Activated CD8-positive, alpha-beta memory T cell treated with anti-CD3 and anti-CD28 coated beads for 48 hours (primary cell): Measurements from ENCODE around the gene EPHB1.
A peak's percentile ranks its signal among the peaks of the same experiment; 100 is the strongest.

Experiments
- DNase-seq, 3 experiments: peaks; one replicate each; pipeline ENCODE4 v3.0.0-alpha.2; 2020; ENCODE audit warnings: low read depth in 2 of 3, low spot score in 2 of 3

EPHB1 gene

GRCh38 chr3:134794950-134795745 is at the start of gene EPHB1:
Gene EPHB1 (plus strand): TSS chr3:134795260.
- peak; percentile 32 to 64 (median 36) for DNase-seq

GRCh38 chr3:134748698-134749097 is 46.4 kb upstream of the EPHB1 start:
- no peak for DNase-seq

GRCh38 chr3:134749174-134749573 is 45.9 kb upstream of the EPHB1 start:
- no peak for DNase-seq

GRCh38 chr3:134749802-134750553 is 45.1 kb upstream of the EPHB1 start:
- no peak for DNase-seq

GRCh38 chr3:134751831-134752230 is 43.2 kb upstream of the EPHB1 start:
- DNase-seq, result no peak

- no peak for DNase-seq
Measured at GRCh38 chr3:134752761-134753461, 42.1 kb upstream of the EPHB1 start.

GRCh38 chr3:134753999-134754742 is 40.9 kb upstream of the EPHB1 start:
- DNase-seq, result no peak

- DNase-seq, result no peak
Measured at GRCh38 chr3:134754768-134755559, 40.1 kb upstream of the EPHB1 start.

- no peak for DNase-seq
Measured at GRCh38 chr3:134755821-134756220, 39.2 kb upstream of the EPHB1 start.

GRCh38 chr3:134757549-134758069 is 37.5 kb upstream of the EPHB1 start:
- no peak for DNase-seq

GRCh38 chr3:134761213-134761612 is 33.8 kb upstream of the EPHB1 start:
- no peak for DNase-seq

GRCh38 chr3:134762016-134762415 is 33.0 kb upstream of the EPHB1 start:
- no peak for DNase-seq

GRCh38 chr3:134765468-134765867 is 29.6 kb upstream of the EPHB1 start:
- no peak for DNase-seq

- DNase-seq, result no peak
Measured at GRCh38 chr3:134766290-134766689, 28.8 kb upstream of the EPHB1 start.

GRCh38 chr3:134768116-134768515 is 26.9 kb upstream of the EPHB1 start:
- no peak for DNase-seq

- DNase-seq, result no peak
Measured at GRCh38 chr3:134768837-134769236, 26.2 kb upstream of the EPHB1 start.

GRCh38 chr3:134769287-134769868 is 25.7 kb upstream of the EPHB1 start:
- DNase-seq, result no peak

- no peak for DNase-seq
Measured at GRCh38 chr3:134772011-134772410, 23.0 kb upstream of the EPHB1 start.

- no peak for DNase-seq
Measured at GRCh38 chr3:134772591-134772990, 22.5 kb upstream of the EPHB1 start.

- no peak for DNase-seq
Measured at GRCh38 chr3:134775831-134776230, 19.2 kb upstream of the EPHB1 start.
